Upper lobe of left lung (tissue), 4 donors: ENCODE results near the gene TFAP2C.

Experiments
- EP300 ChIP-seq, 4 donors: sonication (generic); formaldehyde crosslinking; IDR thresholded peaks; one replicate each; pipeline ENCODE4 v1.5.1; 2017; ENCODE audit warnings: antibody characterized with exemption in 4 of 4, control low read depth in 2 of 4
- POLR2A ChIP-seq, 4 donors: fragments of 450-650 bp; IDR thresholded peaks; one replicate each; pipeline ENCODE4 v1.5.1; 2016 to 2017; ENCODE audit warnings: antibody characterized with exemption in 4 of 4, mild to moderate bottlenecking in 2 of 4
- POLR2AphosphoS5 ChIP-seq, 2 donors: sonication (generic); formaldehyde crosslinking; IDR thresholded peaks; one replicate each; pipeline ENCODE4 v1.5.1; 2017; ENCODE audit warnings: antibody characterized with exemption in 2 of 2
- TF ChIP-seq, protein P1 (sequence below), 6 experiments: fragments of 450-650 bp in 4 of 6; fragments of 200-600 bp in 2 of 6; sonication (generic) in 2 of 6; IDR thresholded peaks; one replicate each; pipeline ENCODE4 v1.5.1; 2016 to 2019; ENCODE audit warnings: antibody characterized with exemption in 6 of 6

DNA sequence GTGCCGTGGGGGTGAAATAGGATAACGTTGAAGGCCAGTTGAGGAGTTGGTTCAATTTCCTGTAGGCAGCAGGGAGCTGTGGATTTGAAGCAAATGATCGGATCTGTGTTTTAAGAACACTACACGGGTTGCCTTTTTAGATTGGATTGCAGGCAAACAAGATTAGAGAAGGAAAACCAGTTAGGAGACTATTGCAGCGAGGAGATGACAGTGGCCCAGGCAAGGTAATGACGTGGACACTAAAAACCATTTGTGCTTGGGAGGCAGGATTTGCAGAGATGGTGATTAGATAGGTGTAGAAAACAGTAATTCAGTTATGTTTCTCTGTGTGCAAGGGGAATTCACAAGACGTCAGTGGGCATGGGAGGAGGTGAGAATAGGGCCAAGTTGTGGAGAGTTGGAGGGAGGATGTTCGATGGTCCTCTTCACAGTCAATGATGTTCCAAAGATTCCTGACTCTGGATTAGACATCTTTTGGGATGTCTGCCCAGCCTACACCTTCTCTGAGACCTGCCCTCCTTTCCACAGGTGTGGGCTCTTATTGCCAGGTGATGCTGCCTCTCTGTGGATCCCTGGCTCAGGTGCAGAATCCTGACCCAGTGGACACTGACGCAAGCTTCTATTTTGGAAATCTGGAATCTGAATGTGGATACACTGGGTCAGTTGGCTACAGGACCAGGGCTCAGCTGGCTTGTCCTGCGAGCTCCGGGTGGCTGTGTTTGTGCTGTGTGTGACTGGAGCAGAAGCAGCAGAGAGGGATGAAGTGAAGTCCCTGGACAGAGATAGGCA lies 54.2 kb downstream of the TFAP2C start:
- TF ChIP-seq, protein P1, sequence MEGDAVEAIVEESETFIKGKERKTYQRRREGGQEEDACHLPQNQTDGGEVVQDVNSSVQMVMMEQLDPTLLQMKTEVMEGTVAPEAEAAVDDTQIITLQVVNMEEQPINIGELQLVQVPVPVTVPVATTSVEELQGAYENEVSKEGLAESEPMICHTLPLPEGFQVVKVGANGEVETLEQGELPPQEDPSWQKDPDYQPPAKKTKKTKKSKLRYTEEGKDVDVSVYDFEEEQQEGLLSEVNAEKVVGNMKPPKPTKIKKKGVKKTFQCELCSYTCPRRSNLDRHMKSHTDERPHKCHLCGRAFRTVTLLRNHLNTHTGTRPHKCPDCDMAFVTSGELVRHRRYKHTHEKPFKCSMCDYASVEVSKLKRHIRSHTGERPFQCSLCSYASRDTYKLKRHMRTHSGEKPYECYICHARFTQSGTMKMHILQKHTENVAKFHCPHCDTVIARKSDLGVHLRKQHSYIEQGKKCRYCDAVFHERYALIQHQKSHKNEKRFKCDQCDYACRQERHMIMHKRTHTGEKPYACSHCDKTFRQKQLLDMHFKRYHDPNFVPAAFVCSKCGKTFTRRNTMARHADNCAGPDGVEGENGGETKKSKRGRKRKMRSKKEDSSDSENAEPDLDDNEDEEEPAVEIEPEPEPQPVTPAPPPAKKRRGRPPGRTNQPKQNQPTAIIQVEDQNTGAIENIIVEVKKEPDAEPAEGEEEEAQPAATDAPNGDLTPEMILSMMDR (IDR thresholded peaks at IDR 0.05), result no peak
- TF ChIP-seq EP300 (IDR thresholded peaks at IDR 0.05), result no peak
- TF ChIP-seq POLR2AphosphoS5 (IDR thresholded peaks at IDR 0.05), result no peak
- no peak for TF ChIP-seq POLR2A (IDR thresholded peaks at IDR 0.05)
